GM12874 (cell line): ENCODE measurements around the gene CTNNA1.

Experiments
- CTCF ChIP-seq: IDR thresholded peaks from 2 replicates; pipeline ENCODE4 v1.5.1; 2011; ENCODE audit warnings: low read depth, mild to moderate bottlenecking, control low read depth, low read length, moderate library complexity; ENCODE audit not compliant: insufficient read depth

CTNNA1 gene

DNA sequence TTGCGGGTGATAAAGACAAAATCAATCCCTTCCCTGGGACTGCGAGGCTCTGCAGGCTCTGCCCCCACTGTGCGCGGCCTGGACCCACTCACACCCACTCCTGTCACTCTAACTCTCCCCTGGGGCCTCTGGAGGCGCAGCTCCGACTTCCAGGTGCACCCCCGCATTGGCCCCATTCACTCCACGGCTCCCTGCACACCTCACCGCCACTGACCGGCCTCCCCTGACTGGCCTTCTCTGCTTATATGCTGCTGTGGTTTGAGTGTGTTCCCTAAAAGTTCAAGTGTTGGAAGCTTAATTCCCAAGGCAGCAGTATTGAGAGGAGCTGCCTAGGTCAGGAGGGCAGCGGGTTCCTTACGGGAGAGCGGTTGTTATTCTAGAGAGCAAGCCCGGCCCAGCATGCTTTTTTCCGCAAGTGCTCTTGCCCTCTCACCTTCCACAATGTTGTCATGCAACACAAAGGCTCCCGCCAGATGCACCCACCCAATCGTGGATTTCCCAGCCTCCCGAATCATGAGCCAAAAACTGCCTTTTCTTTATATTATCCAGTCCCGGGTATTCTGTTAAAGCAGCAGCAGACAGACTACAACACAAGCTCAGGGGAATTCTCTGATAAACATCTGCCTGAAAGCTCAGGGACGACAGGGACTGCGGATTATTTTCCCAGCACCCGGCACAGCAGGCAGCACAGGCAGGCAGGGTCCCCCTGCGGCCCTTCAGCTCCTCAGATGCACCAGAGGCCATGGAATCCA lies 195.4 kb downstream of the CTNNA1 start:
- no peak for TF ChIP-seq CTCF

- no peak for TF ChIP-seq CTCF
These were observed 196.0 kb downstream of the CTNNA1 start for GRCh38 chr5:138949223-138949574.

DNA sequence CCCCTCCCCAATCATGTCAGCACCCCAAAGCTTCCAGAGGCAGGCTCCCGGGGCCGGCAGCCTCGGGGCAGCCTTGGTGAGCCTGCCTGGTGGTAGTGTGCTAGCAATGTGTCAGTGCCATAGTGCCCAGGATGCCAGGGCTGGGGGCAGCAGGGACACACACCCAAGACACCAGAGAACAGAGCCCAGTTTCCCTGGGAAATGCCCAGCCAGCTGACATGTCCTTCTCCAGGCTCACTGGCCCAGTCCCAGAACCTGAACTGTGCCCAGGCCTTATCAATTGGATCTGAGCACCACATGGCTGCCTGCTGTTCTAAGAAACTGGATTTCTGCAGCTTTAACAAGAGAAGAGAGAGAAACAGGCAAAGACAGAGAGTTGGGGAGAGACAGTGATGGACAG lies 196.8 kb downstream of the CTNNA1 start:
- TF ChIP-seq CTCF: no peak

DNA sequence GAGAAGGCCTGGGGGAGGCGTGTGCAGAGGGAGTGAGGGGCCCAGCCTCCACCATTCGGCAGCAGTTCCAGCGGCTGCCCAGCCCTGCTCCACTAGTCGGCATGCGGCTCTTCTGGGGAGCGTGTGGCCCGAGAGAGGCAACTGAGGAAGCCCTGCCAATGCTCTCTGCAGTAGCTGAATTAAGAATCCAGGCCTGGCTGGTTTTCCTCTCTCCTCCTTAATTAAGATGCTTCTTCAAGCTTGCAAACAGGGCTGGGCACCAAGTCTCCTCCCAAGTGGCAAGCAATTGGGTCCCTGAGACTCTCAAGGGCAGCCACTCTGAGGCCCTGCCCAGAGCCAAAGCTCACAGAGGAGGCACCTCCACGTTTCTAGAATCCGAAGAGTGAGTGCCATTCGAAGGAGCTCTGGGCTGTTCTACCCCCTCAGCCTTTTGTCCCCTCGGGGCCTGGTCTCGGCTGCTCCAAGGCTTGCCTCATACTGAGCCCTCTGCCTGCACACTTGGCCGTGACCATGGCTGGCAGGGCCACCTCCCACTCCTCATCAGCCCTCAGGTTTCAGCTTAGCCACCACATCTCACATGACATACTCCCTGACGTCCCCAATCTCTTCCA lies 197.3 kb downstream of the CTNNA1 start:
- TF ChIP-seq CTCF: no peak

GRCh38 chr5:138951091-138951985 lies 198.1 kb downstream of the CTNNA1 start:
- TF ChIP-seq CTCF: no peak

DNA sequence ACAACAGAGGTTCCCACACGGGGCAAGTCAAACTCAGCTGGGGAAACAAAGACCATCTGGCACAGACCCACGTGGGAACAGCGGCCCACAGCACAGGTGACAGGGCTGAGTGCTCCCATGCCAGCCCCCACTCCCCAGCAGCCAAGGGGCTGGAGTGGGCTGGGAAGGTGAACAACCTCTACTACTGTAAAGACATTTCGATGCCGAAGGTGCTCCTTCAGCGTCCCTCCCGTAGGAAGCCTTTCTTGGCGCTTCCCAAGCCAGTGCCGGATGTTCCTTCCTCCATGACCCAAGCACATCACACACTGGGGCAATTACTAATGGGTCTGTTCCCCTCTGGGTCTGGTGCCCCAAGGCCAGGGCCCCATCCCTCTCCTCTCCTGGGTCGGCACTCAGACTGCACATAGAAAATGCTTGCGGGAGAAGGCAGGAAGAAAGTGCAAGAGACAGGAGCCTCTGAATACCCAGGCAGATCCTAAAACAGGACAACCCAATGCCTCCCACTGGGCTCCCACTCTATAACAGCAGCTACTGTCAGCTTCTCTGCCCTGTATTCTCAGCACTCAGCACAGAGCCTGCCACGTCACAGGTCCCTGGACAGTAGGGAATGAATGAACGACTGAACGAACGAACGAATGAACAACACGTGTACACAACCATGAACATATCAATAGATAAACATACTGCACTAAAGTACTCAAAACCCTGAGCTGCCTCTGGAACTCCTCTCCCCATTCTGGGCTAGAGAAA lies 198.9 kb downstream of the CTNNA1 start:
- no peak for TF ChIP-seq CTCF
